ENCODE data around the gene DDX3X.
"Not testable (repeated sequence)": the region's sequence is repeated elsewhere in the genome, so short reads cannot be mapped to it uniquely, and the experiment has no call there.

The DDX3X gene

GRCh38 chrX:41333744-41334362 is at the start of gene DDX3X:
TSS of gene DDX3X (plus strand) at chrX:41334162. CDS start at chrX:41334253, 91 bp downstream.
- peak; percentile 87 to 93 for DNase-seq

- not testable (repeated sequence) for DNase-seq
These were observed 48.0 kb upstream of the DDX3X start for GRCh38 chrX:41285928-41286327.

DNA sequence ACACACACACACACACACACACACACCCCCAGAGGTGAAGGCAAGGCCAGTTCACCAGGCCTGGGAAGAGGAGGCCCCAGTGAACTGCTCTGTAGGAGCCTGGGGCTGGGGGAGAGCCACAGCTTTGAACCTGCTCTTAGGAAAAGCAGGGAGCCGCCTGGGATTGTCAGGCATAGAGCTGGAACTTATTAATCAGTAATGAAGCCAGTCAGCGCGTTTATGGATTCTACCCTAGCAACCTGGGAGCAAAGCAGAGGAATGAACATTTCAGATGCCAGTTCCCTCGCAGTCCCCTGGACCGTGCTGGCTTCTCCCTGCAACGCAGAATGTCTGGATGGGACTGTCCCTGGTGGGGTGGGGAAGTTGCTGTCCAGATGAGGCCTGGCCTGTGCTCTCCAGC is 45.3 kb upstream of the DDX3X start:
- no peak for DNase-seq

DNA sequence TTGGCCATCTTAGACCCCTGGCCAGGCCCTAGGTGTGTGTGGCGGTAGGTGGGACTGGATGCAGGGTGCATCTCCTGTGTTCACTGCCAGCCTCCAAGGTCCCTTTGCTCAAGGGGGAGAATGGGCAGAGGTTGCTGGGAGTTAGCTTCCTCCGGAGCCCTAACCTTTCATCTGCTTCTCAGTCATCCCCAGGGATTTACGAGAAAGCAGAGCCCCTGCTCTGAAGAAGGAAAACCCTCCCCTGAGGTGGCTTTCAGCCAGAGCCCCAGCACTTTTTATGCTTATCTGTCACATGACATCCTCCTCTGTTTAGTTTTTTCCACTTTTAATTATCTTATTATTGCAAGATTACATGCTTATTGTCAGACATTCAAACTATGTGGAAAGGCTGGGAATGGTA is 44.9 kb upstream of the DDX3X start:
- no peak for DNase-seq

DNA sequence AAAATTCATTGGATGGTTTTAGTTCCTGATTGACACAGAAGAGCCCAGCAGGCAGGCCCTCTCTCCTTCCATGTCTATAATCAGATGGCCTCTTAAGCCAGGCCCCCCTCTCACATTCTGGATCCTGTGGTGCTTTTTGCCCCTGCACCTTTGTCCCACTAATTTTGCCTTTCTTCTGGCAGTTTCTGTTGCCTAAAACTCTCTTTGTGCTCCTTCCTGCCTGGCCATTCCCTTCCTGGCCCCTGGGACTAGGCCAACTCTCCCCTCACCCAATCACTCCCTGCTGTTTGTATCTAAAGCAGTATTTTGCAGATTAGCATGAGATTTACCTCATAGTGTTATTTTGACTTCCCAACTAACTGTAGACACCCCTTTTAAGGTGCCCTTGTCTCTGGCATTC is 42.7 kb upstream of the DDX3X start:
- no peak for DNase-seq

DNA sequence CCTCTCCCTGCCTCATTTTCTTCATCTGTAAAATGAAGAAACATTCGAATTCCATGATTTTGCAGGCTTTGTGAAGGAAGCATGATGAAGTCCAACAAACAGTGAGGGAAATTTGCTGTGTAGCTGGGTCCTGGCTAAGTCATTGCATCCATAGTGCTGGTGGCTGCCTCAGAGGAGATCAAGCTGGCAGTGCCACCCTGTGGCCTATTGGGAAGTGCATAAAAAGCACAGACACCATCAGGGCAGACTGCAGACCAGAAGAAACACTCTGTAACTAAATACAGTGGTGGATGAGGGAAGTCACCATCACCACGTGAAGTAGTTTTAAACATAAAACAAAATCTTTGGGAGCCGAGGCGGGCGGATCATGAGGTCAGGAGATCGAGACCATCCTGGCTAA is 40.7 kb upstream of the DDX3X start:
- DNase-seq = peak in 1 of 2 donors; percentile 21

DNA sequence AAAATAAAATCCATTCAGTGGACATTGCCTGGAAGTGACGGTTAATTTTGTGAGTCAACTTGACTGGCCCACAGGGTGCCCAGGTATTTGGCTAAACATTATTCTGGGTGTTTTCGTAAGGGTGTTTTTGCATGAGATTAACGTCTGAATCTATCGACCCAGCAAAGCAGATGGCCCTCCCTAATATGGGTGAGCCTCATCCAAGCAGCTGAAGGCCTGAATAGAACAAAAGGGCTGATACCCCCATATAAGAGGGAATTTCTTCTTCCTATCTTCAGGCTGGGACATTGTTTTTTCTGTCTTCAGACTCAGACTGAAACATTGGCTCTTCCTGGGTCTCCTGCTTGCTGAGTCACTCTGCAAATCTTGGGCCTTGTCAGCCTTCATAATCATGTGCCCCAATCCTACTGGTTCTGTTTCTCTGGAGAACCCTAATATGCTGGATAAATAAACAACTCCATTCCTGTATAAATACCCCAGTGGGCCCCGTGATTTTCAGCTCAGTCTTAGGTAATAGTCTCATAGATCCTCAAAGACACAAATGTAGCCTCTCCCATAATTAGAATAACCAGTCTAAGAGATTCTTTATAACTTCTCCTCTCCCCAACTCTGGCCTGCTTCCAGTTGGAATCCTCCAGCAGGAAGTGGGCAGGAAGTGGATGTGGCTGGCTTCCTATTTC is 33.1 kb upstream of the DDX3X start:
- DNase-seq = no peak

DNA sequence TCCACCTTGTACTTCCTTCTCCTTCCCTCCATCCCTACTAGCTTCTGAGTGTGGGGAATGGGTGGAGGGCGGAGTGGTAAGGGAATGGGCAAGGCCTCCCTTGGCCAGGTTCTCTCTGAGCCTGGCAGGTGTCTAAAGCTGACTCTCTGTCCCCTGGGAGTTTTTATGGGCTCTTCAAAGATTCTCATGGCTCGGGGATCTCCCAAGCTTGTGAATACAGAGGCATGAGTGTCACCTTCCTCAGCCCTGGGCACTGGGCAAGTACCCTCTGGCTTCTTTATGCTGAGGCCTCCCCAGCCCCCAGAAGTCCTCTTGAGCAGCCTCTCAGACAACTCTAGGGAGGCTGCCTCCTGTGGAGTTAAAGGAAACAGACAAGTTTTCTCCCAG is 32.5 kb upstream of the DDX3X start:
- DNase-seq = no peak

GRCh38 chrX:41302370-41302769 is 31.6 kb upstream of the DDX3X start:
- no peak for DNase-seq

DNA sequence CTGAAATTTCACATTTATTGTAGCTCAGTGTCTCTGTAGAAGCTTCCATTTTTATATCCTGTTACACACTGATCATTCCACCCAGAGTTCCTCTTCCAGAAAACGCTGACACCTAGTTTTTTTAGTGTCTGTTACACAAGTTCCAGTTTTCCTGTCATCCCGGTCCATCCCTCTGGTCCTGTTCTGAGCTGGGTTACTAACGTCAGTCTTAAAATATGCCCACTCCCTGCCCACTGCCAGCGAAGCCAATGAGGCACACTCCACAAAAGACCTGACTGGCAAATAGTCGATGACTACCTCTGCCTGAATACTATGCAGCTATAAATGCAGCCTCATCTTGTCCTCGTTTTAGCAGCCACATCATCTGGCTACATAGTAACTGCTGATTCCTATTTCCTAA is 30.9 kb upstream of the DDX3X start:
- no peak for DNase-seq

- no peak for DNase-seq
These were observed 29.8 kb upstream of the DDX3X start for GRCh38 chrX:41304178-41304577.

- peak in 1 of 2 donors; percentile 20 for DNase-seq
These were observed 24.9 kb upstream of the DDX3X start for GRCh38 chrX:41308884-41309647.

DNA sequence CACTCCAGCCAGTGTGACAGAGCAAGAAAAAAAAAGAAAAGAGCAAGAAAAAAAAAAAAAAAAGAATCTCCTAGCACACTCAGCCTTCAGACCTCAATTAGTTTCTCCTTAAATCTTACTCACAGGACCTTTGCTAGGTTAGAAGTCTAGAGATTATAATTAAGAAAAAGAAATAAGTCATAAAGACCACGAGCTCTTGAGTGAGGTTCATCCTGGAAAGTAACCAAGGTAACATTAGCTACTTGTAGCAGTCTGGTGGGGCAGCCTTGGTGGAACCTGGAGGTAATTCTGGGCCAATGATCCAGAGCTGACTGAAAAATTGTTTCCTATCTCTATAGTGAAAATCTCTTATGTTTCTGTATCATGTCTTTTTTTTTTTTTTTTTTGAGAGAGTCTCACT is 21.2 kb upstream of the DDX3X start:
- DNase-seq = no peak

DNA sequence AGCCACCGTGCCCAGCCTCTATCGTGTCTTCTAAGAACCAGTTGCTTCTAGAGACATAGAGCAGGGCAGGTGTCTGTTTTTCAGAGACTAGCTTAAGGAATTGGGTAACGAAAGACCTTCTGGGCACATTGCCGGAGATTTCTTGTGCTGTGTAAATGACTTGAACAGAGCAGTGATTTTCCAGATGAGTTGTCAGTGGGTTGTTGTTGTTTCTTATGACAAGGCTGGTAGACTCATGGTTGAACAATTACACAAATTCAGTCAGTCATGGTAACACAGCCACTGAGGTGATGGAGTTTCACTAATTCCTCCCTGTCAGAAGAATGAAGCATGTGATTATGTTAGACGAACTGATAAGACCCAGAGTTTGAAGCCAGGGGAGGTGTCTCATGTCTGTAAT is 20.5 kb upstream of the DDX3X start:
- DNase-seq = no peak

- no peak for DNase-seq
These were observed 19.8 kb upstream of the DDX3X start for GRCh38 chrX:41314204-41314603.

- no peak for DNase-seq
These were observed 19.1 kb upstream of the DDX3X start for GRCh38 chrX:41314881-41315280.

GRCh38 chrX:41316266-41316665 is 17.7 kb upstream of the DDX3X start:
- not testable (repeated sequence) for DNase-seq

DNA sequence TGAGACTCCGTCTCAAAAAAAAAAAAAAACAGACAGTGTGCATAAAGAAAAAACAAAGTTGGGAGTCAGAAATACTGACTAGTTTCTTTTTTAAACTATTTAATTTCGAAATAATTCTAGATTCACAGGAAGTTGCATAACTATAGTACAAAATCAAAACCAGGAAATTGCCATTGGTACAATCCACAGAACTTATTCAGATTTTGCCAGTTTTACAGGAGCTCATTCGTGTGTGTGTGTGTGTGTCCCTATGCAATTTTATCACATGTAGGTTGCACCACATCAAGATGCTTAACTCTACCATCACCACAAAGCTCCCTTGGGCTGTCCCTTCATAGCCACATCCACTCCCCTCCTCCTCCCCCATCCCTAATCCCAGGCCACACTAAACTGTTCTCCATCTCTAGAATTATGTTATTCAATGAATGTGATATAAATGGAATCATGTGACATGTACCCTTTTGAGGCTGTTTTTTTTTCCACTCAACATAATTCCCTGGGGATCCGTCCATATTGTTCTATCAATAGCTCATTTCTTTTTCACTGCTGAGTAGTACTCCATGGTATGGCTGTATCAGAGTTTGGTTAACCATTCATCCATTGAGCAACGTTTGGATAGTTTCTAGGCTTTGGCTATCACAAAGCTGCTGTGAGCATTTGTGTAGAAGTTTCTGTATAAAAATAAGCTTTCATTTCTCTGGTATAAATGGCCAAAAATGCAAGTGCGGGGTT is 16.3 kb upstream of the DDX3X start:
- DNase-seq = no peak

DNA sequence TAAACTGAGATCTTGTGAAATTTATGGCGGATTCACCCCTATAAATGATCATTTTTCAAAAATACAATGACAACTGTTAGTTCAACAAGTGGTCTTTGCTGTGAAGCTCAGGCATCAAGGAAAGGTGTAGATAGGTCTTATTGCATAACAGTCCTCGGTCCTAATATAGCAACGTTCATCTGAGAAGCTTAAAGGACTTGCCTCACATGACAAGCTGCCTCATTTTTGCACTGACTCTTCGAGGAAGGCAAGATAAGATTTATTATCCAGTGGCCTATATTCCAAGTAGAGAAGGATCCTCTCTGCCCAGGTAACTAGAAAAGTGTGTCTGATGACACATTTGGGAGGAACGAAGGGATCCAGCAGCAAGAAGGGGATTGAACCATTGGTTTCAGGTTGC is 13.6 kb upstream of the DDX3X start:
- DNase-seq = no peak

GRCh38 chrX:41322821-41323603 is 10.9 kb upstream of the DDX3X start:
- no peak for DNase-seq

DNA sequence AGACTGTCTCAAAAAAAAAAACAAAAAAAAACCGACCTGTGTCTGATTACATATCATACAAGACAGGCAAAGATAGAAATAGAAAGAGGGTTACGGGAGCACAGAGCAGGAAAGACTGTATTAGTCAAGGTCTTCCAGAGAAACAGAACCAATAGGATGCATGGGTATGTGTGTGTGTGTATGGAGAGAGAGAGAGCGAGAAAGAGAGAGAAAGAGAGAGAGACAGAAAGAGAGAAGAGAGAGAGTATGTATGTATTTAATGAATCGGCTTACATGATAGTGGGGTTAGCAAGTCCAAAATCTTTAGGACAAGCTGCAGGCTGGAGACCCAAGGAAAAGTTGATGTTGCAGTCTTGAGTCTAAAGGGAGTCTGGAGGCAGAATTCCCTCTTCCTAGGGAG is 7.5 kb upstream of the DDX3X start:
- no peak for DNase-seq

- no peak for DNase-seq
These were observed 6.6 kb upstream of the DDX3X start for GRCh38 chrX:41327341-41327740.

- DNase-seq = no peak
These were observed 4.9 kb upstream of the DDX3X start for GRCh38 chrX:41329101-41329500.
